ENCODE data around the gene RFX2. TPM values are rescaled to one million over a fixed set of nuclear protein-coding genes. Genes with fewer than 3 reads are reported as not detected.

RFX2 gene
- total RNA-seq, 2 experiments from 2014 or later = 5.4 to 5.5 TPM

Other genes with a start within 250 kb of the RFX2 start
- not detected for gene FUT5, start 240.0 kb downstream of the RFX2 start, total RNA-seq
- 100 to 1,000 TPM; 238 to 252 TPM for gene NDUFA11, start 206.7 kb downstream of the RFX2 start, total RNA-seq
- 1 to 10 TPM; 1.7 to 1.9 TPM for gene VMAC, start 205.6 kb downstream of the RFX2 start, total RNA-seq
- gene CAPS, start 196.2 kb downstream of the RFX2 start, total RNA-seq = 1 to 10 TPM; 1.7 to 2.2 TPM
- gene RANBP3, start 132.4 kb downstream of the RFX2 start, total RNA-seq = 100 to 1,000 TPM in 1 of 2 experiments, 10 to 100 TPM in 1; 98.8 to 104 TPM
- not detected for gene ACSBG2, start 25.2 kb upstream of the RFX2 start, total RNA-seq
- gene MLLT1, start 169.5 kb upstream of the RFX2 start, total RNA-seq = 10 to 100 TPM; 59.6 to 70.3 TPM
- not detected for gene ACER1, start 223.1 kb upstream of the RFX2 start, total RNA-seq

Data from activated CD8-positive, alpha-beta memory T cell treated with anti-CD3 and anti-CD28 coated beads for 36 hours (primary cell).